Esophagus muscularis mucosa (tissue), 4 donors: Measurements from ENCODE around the gene NID1.

Experiments used
- CTCF ChIP-seq, 3 experiments: fragments of 200-600 bp in 2 of 3; fragments of 450-650 bp in 1 of 3; sonication (generic) in 2 of 3; IDR thresholded peaks; one replicate each; pipeline ENCODE4 v1.5.1; 2017 to 2019; ENCODE audit warnings: antibody characterized with exemption in 3 of 3, mild to moderate bottlenecking in 2 of 3, moderate library complexity in 1 of 3
- EP300 ChIP-seq: sonication (generic); formaldehyde crosslinking; IDR thresholded peaks from one replicate; pipeline ENCODE4 v1.6.1; 2017; ENCODE audit warnings: antibody characterized with exemption
- POLR2A ChIP-seq: fragments of 450-650 bp; IDR thresholded peaks from one replicate; pipeline ENCODE4 v1.6.1; 2017; ENCODE audit warnings: antibody characterized with exemption, moderate library complexity, mild to moderate bottlenecking, low read depth
- POLR2AphosphoS5 ChIP-seq, 2 donors: sonication (generic); formaldehyde crosslinking; IDR thresholded peaks; one replicate each; pipeline ENCODE4 v1.6.1; 2017; ENCODE audit warnings: antibody characterized with exemption in 2 of 2

DNA sequence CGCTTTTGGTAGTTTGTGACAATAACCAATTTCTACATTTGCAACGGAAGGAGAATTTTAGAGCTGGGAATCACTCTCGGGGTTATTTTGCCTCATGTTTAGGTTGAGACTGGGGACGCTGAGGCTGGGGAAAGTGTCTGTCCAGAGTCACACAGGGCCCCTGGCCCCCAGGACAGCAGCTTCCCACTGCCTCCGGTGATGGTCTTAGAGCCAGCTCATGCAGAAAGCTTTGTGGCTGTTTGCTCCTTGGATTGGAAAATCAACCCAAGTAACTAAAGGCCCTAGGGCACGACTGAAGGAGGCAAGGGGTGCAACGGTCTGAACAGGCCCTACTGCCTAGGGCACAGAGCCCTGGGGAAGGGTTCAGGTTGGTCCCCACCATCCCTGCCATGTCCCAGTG is 72.0 kb downstream of the NID1 start:
- TF ChIP-seq CTCF (IDR thresholded peaks at IDR 0.05) (no peak), POLR2A (no peak), POLR2AphosphoS5 (IDR thresholded peaks at IDR 0.05) (no peak), EP300 (no peak)
